HG02610 (cell line): Measurements from ENCODE around the gene ZMYND19.
"Not testable (repeated sequence)": the region's sequence is repeated elsewhere in the genome, so short reads cannot be mapped to it uniquely, and the experiment has no call there.

ENCODE experiments used
- ATAC-seq: cut with Tn5 transposase; IDR thresholded peaks from one replicate; pipeline ENCODE4 v1.9.1; 2021; ENCODE audit warnings: mild to moderate bottlenecking, moderate library complexity; ENCODE audit not compliant: unreplicated experiment

The ZMYND19 gene

GRCh38 chr9:137564134-137564533 lies 26.2 kb downstream of the ZMYND19 start:
- no peak for ATAC-seq

- ATAC-seq: no peak
Observed at GRCh38 chr9:137558127-137558526, 32.2 kb downstream of the ZMYND19 start.

- ATAC-seq: no peak
Observed at GRCh38 chr9:137556069-137556838, 34.1 kb downstream of the ZMYND19 start.

- no peak for ATAC-seq
Observed at GRCh38 chr9:137555179-137555578, 35.1 kb downstream of the ZMYND19 start.

- ATAC-seq: no peak
Observed at GRCh38 chr9:137554349-137554748, 36.0 kb downstream of the ZMYND19 start.

- not testable (repeated sequence) for ATAC-seq
Observed at GRCh38 chr9:137553654-137554053, 36.7 kb downstream of the ZMYND19 start.

- ATAC-seq: peak; percentile 14
Observed at GRCh38 chr9:137552022-137552768, 38.1 kb downstream of the ZMYND19 start.

- ATAC-seq: peak; percentile 76
Observed at GRCh38 chr9:137551264-137552021, 38.9 kb downstream of the ZMYND19 start, which contains the start of gene MRPL41. TSS of gene MRPL41 (plus strand) at chr9:137551879. CDS start at chr9:137552082, 203 bp downstream.

- ATAC-seq: not testable (repeated sequence)
Observed at GRCh38 chr9:137550958-137551263, 39.4 kb downstream of the ZMYND19 start.

GRCh38 chr9:137550231-137550621 lies 40.1 kb downstream of the ZMYND19 start, which contains the start of gene PNPLA7:
TSS of gene PNPLA7 (minus strand) at chr9:137550402. CDS start at chr9:137550197, 205 bp downstream.
- no peak for ATAC-seq

GRCh38 chr9:137547687-137548543 lies 42.4 kb downstream of the ZMYND19 start:
- ATAC-seq: no peak

- ATAC-seq: no peak
Observed at GRCh38 chr9:137545123-137545522, 45.2 kb downstream of the ZMYND19 start.

GRCh38 chr9:137544176-137544760 lies 46.0 kb downstream of the ZMYND19 start:
- ATAC-seq: no peak

- ATAC-seq: no peak
Observed at GRCh38 chr9:137543237-137543963, 46.9 kb downstream of the ZMYND19 start.

- ATAC-seq: no peak
Observed at GRCh38 chr9:137542486-137542885, 47.8 kb downstream of the ZMYND19 start.

GRCh38 chr9:137540536-137540935 lies 49.8 kb downstream of the ZMYND19 start:
- ATAC-seq: no peak

GRCh38 chr9:137538058-137538457 lies 52.3 kb downstream of the ZMYND19 start:
- ATAC-seq: no peak

- ATAC-seq: not testable (repeated sequence)
Observed at GRCh38 chr9:137536594-137537131, 53.6 kb downstream of the ZMYND19 start.

GRCh38 chr9:137535120-137535428 lies 55.2 kb downstream of the ZMYND19 start:
- no peak for ATAC-seq
